ENCODE measurements around the gene KRTAP3-3.

The KRTAP3-3 gene

GRCh38 chr17:40958086-40958953 lies 35.6 kb downstream of the KRTAP3-3 start:
- DNase-seq (ENCODE audit: low read depth): no peak

- peak; percentile 76 for DNase-seq (ENCODE audit: low read depth)
Observed at GRCh38 chr17:40956401-40957254, 37.3 kb downstream of the KRTAP3-3 start.

GRCh38 chr17:40953881-40954280 lies 40.1 kb downstream of the KRTAP3-3 start:
- peak; percentile 79 for DNase-seq (ENCODE audit: low read depth)

- DNase-seq (ENCODE audit: low read depth): peak; percentile 95
Observed at GRCh38 chr17:40952661-40953060, 41.3 kb downstream of the KRTAP3-3 start.

GRCh38 chr17:40952154-40952553 lies 41.8 kb downstream of the KRTAP3-3 start:
- DNase-seq (ENCODE audit: low read depth): no peak

GRCh38 chr17:40951011-40951622 lies 42.8 kb downstream of the KRTAP3-3 start:
- no peak for DNase-seq (ENCODE audit: low read depth)

- no peak for DNase-seq (ENCODE audit: low read depth)
Observed at GRCh38 chr17:40950176-40950575, 43.8 kb downstream of the KRTAP3-3 start.

GRCh38 chr17:40949418-40949817 lies 44.5 kb downstream of the KRTAP3-3 start:
- DNase-seq (ENCODE audit: low read depth): no peak

GRCh38 chr17:40947929-40948328 lies 46.0 kb downstream of the KRTAP3-3 start:
- DNase-seq (ENCODE audit: low read depth): no peak

- no peak for DNase-seq (ENCODE audit: low read depth)
Observed at GRCh38 chr17:40945414-40945813, 48.5 kb downstream of the KRTAP3-3 start.

- DNase-seq (ENCODE audit: low read depth): no peak
Observed at GRCh38 chr17:40944531-40944930, 49.4 kb downstream of the KRTAP3-3 start.
